RWPE2 (cell line): ENCODE data around the gene GNB1L.

Experiments used
- ATAC-seq: fragments of 200-7000 bp; cut with Tn5 transposase; 3 replicates; pipeline ENCODE4 v1.9.1; 2021; ENCODE audit warnings: low read depth
- DNase-seq: peaks from one replicate; pipeline ENCODE4 v3.0.0-alpha.2; 2020; ENCODE audit warnings: low spot score
- H3K27ac ChIP-seq: fragments of 450-650 bp; 2 replicates; pipeline ENCODE4 v1.5.1; 2017; ENCODE audit warnings: mild to moderate bottlenecking; ENCODE audit not compliant: poor library complexity, severe bottlenecking
- H3K27me3 ChIP-seq: fragments of 250-450 bp; sonication (Bioruptor Pico); 2 replicates; pipeline ENCODE4 v1.5.1; 2021; ENCODE audit warnings: mild to moderate bottlenecking, moderate library complexity; ENCODE audit not compliant: insufficient read depth, poor library complexity, severe bottlenecking
- H3K36me3 ChIP-seq: fragments of 250-450 bp; sonication (Bioruptor Pico); 2 replicates; pipeline ENCODE4 v1.5.1; 2020; ENCODE audit warnings: low read depth, mild to moderate bottlenecking, moderate library complexity
- H3K4me1 ChIP-seq: fragments of 250-450 bp; sonication (Bioruptor Pico); 2 replicates; pipeline ENCODE4 v1.5.1; 2021; ENCODE audit warnings: mild to moderate bottlenecking, moderate library complexity; ENCODE audit not compliant: insufficient read depth, poor library complexity, severe bottlenecking
- H3K4me3 ChIP-seq: fragments of 250-450 bp; sonication (Bioruptor Pico); 2 replicates; pipeline ENCODE4 v1.5.1; 2021; ENCODE audit warnings: mild to moderate bottlenecking, moderate library complexity; ENCODE audit not compliant: severe bottlenecking
- H3K9me3 ChIP-seq: fragments of 250-450 bp; sonication (Bioruptor Pico); 2 replicates; pipeline ENCODE4 v1.5.1; 2021; ENCODE audit warnings: mild to moderate bottlenecking, moderate library complexity; ENCODE audit not compliant: severe bottlenecking
- TF ChIP-seq, protein P1 (sequence below): fragments of 450-650 bp; IDR thresholded peaks from one replicate; pipeline ENCODE4 v1.5.1; 2017; ENCODE audit warnings: mild to moderate bottlenecking, moderate library complexity; ENCODE audit not compliant: poor library complexity, severe bottlenecking

Gene GNB1L

DNA sequence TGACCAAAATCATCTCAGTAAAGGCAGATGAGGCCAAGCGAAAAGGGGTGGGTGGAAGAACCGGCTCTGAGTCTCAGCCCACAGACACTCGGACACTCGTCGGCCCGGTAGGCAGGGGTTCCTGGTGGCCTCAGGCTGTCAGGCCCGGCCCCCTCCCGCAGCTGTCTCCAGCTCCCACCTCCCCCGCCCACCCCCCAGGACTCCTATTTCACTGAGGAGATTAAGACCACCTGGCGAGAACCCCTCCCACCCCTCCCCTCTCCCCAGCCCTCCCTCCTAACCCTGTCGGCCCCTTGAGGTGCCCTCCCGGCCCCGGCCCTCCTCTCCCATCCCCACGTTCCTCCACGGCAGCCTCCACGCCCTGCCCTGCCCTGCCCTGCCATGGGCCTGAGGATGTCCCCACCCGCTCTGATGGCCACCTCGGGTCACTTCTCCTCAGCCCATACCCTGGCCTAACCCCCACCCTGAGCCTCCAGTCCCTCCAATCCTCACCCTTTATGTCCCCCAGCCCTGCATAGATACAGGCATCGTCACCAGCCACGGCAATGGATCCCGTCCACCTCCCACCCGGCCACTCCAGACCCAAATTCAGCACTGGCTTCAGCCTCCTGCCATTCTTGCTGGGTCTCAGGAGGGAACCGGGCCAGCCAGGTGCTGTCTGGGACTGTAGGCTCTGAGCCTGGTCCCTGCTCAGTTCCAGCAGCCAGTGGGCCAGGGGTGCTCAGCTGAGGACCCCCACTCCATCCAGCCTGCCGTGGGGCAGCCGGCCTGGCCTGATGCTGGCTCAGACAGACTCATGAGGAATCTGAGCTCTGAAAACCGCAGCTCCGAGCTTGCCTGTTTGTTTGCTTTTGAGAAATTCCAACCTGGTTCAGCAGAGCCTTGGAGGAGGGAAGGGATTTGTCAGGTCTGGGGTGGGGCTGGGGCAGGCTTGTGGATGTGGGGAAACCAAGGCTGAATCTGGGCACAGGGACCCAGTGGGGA, 103.9 kb downstream of the GNB1L start:
- ATAC-seq (peak; percentile 80), DNase-seq (no peak)
- Histone ChIP-seq H3K27ac (no peak overlapping the region), H3K36me3 (no peaks in the 10 kb centered on the region), H3K9me3 (no peaks in the 10 kb centered on the region), H3K4me3 (no peak overlapping the region), H3K27me3 (peaks cover 13% of the 10 kb centered on the region), H3K4me1 (peaks cover 7% of the 10 kb centered on the region)
- TF ChIP-seq, protein P1, sequence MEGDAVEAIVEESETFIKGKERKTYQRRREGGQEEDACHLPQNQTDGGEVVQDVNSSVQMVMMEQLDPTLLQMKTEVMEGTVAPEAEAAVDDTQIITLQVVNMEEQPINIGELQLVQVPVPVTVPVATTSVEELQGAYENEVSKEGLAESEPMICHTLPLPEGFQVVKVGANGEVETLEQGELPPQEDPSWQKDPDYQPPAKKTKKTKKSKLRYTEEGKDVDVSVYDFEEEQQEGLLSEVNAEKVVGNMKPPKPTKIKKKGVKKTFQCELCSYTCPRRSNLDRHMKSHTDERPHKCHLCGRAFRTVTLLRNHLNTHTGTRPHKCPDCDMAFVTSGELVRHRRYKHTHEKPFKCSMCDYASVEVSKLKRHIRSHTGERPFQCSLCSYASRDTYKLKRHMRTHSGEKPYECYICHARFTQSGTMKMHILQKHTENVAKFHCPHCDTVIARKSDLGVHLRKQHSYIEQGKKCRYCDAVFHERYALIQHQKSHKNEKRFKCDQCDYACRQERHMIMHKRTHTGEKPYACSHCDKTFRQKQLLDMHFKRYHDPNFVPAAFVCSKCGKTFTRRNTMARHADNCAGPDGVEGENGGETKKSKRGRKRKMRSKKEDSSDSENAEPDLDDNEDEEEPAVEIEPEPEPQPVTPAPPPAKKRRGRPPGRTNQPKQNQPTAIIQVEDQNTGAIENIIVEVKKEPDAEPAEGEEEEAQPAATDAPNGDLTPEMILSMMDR, result no peak

DNA sequence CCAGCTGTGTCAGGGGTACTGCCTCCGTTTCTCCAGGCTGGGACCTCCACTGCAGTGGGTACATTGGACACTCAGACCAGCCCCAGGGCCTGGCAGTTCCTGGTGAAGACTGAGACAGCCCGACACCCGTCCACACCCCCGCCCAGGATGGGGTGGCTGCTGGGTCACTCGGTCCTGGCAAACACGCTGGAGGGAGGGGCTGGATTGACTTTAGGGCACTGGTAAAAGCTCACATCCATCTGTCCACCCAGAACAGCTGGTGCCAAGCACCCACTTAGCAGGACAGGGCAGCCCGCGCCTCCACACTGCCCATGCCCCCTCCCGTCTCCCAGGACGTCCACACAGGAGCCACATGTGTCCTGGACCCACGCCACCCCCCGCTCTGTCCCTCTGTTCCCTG, 104.8 kb downstream of the GNB1L start:
- no peak overlapping the region for H3K27ac ChIP-seq
- H3K27me3 ChIP-seq, result peaks cover 4% of the 10 kb centered on the region
- no peak for ATAC-seq
- TF ChIP-seq, protein P1, result no peak
- DNase-seq, result no peak
- no peak overlapping the region for H3K4me3 ChIP-seq
- no peaks in the 10 kb centered on the region for H3K36me3 ChIP-seq
- peaks cover 7% of the 10 kb centered on the region for H3K4me1 ChIP-seq
- H3K9me3 ChIP-seq, result no peaks in the 10 kb centered on the region

DNA sequence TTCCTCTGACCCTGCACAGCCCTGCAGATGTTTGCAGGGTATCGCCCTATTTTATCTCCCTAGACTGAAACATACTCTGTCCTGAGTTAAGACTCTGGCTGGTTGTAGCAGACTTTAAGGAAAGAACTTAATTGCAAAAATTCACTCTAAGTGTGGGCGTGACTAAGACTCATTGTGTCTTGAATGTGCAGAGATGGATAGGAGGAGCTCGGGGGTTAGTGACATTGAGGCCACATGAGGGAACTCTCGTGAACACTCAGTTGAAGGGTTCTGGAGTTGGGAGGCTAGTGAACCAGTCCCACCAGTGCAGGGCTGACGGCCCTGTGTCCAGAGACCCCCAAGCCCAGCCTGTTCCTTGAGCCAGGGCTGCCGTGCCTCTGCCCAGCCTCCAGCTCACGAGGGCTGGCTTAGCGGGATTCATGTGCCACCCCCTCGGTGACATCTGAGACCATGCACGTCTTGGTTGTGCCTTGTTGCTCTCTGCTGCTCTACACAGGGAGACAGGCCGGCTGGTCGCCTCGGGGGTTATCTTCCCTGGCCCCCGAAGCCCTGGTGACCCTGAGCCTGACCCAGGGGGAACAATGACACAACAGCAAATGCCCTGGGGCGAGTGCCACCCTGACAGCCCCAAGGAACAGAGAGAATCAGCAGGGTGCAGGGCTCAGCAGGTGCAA, 105.5 kb downstream of the GNB1L start:
- Histone ChIP-seq H3K4me3 (no peak overlapping the region), H3K27ac (no peak overlapping the region), H3K36me3 (no peaks in the 10 kb centered on the region), H3K9me3 (no peaks in the 10 kb centered on the region), H3K4me1 (peaks cover 7% of the 10 kb centered on the region), H3K27me3 (no peaks in the 10 kb centered on the region)
- ATAC-seq, result no peak
- no peak for DNase-seq
- TF ChIP-seq, protein P1, result no peak

DNA sequence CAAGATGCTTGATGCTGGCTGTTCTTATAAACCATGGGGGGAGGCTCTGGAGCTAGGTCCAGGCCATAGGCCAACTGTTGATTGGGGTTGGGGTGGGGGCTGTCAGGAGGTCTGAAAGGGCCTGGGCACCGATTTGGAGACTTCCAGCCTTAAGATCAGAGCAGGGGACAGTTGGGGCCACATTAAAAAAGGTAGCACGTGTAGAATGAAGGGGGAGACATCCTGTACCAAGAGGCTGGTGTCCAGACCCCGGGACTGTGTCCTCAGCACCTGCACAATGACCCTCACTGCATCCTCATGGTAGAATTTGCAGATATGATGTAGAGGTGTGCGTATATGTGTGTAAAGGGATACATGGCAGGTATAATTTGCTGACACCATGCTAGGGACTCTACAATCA, 106.5 kb downstream of the GNB1L start:
- H3K27me3 ChIP-seq, result no peaks in the 10 kb centered on the region
- no peaks in the 10 kb centered on the region for H3K36me3 ChIP-seq
- peaks cover 7% of the 10 kb centered on the region for H3K4me1 ChIP-seq
- H3K9me3 ChIP-seq, result no peaks in the 10 kb centered on the region
- DNase-seq, result no peak
- TF ChIP-seq, protein P1, result no peak
- no peak overlapping the region for H3K27ac ChIP-seq
- no peak overlapping the region for H3K4me3 ChIP-seq
- no peak for ATAC-seq
